ENCODE results near the gene KLF11.
"Not testable (repeated sequence)": the region's sequence is repeated elsewhere in the genome, so short reads cannot be mapped to it uniquely, and the experiment has no call there.

The KLF11 gene

DNA sequence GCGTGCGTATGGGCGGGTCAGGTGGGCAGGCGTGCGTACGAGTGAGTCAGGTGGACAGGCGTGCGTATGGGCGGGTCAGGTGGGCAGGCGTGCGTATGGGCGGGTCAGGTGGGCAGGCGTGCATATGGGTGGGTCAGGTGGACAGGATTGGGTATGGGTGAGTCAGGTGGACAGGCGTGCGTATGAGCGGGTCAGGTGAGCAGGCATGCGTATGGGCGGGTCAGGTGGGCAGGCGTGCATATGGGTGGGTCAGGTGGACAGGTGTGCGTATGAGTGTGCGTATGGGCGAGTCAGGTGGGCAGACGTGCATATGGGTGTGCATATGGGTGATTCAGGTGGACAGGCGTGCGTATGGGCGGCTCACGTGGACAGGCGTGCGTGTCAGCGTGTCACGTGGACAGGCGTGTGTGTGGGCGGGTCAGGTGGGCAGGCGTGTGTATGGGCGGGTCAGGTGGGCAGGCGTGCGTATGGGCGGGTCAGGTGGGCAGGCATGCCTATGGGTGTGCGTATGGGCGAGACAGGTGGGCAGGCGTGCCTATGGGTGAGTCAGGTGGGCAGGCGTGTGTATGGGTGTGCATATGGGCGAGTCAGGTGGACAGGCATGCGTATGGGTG lies 27.9 kb upstream of the KLF11 start:
- ATAC-seq; H3K27ac Mint-ChIP-seq; H3K36me3 Mint-ChIP-seq; H3K4me3 Mint-ChIP-seq; H3K4me1 Mint-ChIP-seq; DNase-seq (ENCODE audit: low spot score in 2 of 2); H3K9me3 Mint-ChIP-seq: not testable (repeated sequence)

DNA sequence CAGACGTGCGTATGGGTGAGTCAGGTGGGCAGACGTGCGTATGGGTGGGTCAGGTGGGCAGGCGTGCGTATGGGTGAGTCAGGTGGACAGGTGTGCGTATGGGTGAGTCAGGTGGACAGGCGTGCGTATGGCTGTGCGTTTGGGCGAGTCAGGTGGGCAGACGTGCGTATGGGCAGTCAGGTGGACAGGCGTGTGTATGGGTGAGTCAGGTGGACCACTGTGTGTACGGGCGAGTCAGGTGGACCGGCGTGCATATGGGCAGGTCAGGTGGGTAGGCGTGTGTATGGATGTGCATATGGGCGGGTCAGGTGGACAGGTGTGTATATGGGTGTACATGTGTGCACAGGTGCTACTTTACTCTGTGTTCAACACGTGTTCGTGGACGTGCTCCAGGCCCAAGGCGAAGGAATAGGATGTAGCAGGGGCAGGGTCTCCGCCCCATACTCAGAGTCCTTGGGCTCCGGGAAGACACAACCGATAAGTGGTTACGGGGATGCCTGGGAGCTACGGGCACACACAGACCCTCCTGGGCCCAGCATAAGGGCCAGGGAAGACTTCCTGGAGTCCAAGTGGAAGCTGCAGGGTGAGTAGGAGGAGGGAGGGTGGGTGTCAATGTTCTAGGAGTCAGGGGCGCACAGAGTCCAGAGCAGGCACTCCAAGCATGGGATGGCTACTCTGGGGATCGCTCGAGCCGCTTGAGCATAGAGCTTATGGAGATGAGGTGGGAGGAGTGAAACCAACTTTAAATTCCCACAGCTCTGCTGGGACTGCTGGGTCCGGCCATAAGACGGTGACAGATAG lies 27.1 kb upstream of the KLF11 start:
- ATAC-seq (peak; percentile 8), DNase-seq (ENCODE audit: low spot score in 2 of 2) (no peak)
- no peaks in the 10 kb centered on the region for H3K36me3 Mint-ChIP-seq
- no peaks in the 10 kb centered on the region for H3K9me3 Mint-ChIP-seq
- no peak overlapping the region for H3K4me3 Mint-ChIP-seq
- H3K27ac Mint-ChIP-seq, result no peak overlapping the region
- no peaks in the 10 kb centered on the region for H3K4me1 Mint-ChIP-seq

GRCh38 chr2:10016802-10017258 lies 26.5 kb upstream of the KLF11 start:
- H3K4me3 Mint-ChIP-seq, result no peak overlapping the region
- no peaks in the 10 kb centered on the region for H3K36me3 Mint-ChIP-seq

DNA sequence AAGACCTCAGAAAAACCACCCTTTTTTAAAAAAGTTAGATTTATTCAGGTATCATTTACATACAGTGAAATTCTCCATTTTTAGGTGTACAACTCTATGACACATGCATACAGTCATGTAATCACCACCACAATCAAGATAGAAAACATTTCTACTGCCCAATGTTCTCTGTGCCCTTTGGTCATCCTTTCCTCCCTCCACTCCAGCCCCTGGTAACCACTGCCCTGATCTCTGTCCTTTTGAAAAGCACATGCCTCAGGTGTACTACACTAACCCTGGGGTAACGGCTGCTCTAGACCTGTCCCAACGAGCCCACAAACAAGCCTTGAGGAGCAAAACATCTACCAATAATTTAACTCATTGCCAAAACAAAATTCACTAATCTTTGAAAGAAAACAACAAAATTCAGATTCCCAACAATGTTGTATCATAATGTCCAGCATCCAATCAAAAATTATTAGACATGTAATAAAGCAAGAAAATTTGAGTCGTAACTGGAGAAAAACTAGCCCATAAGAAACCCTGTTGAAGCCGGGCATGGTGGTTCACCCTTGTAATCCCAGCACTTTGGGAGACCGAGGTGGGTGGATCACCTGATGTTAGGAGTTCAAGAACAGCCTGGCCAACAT lies 25.9 kb upstream of the KLF11 start:
- H3K4me3 Mint-ChIP-seq, result no peak overlapping the region
- H3K9me3 Mint-ChIP-seq, result no peaks in the 10 kb centered on the region
- DNase-seq (ENCODE audit: low spot score in 2 of 2) (no peak), ATAC-seq (no peak)
- no peak overlapping the region for H3K27ac Mint-ChIP-seq
- no peaks in the 10 kb centered on the region for H3K4me1 Mint-ChIP-seq
- H3K36me3 Mint-ChIP-seq, result no peaks in the 10 kb centered on the region

More at GRCh38 chr2:10016802-10017258, 26.5 kb upstream of the KLF11 start:
- DNase-seq (ENCODE audit: low spot score in 2 of 2) (no peak), ATAC-seq (no peak)
- Mint-ChIP-seq H3K27ac (no peak overlapping the region), H3K4me1 (no peaks in the 10 kb centered on the region), H3K9me3 (no peaks in the 10 kb centered on the region)

- Mint-ChIP-seq H3K27ac (peak overlapping the region; percentile 37), H3K36me3 (no peaks in the 10 kb centered on the region), H3K4me3 (no peak overlapping the region), H3K4me1 (no peaks in the 10 kb centered on the region), H3K9me3 (no peaks in the 10 kb centered on the region)
- DNase-seq (ENCODE audit: low spot score in 2 of 2) (no peak), ATAC-seq (no peak)
These were observed 24.2 kb upstream of the KLF11 start for GRCh38 chr2:10019174-10019573.

DNA sequence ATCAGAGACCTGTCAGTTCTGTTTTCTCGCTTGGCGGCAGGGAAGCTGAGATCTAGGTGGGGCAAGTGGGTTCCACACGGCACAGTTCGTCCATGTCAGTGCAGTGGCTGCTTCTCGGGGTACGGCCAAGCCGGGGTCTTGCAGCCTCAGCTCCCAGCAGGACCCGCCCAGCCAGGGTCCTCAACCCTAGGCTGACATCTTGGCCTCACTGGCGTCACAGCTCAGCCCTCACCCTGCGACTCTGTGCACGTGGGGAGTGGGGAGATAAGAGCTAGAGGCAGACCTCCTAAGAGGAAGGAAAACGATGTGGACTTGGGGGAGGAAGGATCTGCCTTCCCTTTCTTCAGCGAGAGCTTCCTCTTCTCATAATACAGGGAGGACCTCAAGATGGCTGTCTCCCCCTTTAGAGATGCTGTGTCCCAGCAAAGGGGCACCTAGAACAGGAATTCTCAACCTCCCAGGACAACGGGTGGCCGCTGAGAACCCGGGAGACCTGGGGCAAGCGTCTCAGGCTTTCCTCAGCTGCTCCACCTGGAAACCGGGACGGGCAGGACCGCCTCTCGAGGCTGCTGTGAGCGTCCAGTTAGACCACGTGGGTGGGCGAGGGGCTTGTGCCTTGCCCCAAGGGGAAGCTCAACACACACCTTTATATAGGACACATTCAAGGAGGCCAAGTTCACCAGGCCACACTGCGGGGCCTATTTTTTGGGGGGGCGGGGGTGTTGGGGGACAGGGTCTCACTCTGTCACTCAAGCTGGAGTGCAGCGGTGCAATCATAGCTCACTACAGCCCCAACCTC lies 23.5 kb upstream of the KLF11 start:
- no peak overlapping the region for H3K4me3 Mint-ChIP-seq
- DNase-seq (ENCODE audit: low spot score in 2 of 2), result no peak
- no peak for ATAC-seq
- no peaks in the 10 kb centered on the region for H3K36me3 Mint-ChIP-seq
- no peaks in the 10 kb centered on the region for H3K4me1 Mint-ChIP-seq
- peak overlapping the region; percentile 37 for H3K27ac Mint-ChIP-seq
- no peaks in the 10 kb centered on the region for H3K9me3 Mint-ChIP-seq

GRCh38 chr2:10022041-10022421 lies 21.3 kb upstream of the KLF11 start:
- DNase-seq (ENCODE audit: low spot score in 2 of 2) (no peak), ATAC-seq (no peak)
- Mint-ChIP-seq H3K4me1 (no peaks in the 10 kb centered on the region), H3K36me3 (no peaks in the 10 kb centered on the region), H3K4me3 (no peak overlapping the region), H3K27ac (no peak overlapping the region), H3K9me3 (no peaks in the 10 kb centered on the region)

DNA sequence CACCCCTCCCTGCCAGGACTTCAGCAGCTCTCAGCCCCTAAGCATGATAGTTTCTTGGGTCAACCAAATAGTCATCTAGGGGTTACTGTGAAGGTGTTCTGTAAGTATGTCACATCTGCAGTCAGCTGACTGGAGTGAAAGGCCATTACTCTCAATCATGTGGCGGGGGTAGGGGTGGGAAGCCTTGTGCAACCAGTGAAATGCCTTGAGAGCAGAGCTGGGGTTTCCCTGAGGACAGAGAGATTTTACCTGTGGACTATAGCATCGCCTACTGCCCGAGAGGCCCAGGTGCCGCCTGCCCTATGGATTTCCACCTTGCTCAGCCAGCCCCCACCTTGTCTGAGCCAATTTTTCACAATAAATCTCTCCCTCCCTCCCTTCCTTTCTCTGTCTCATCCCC lies 20.9 kb upstream of the KLF11 start:
- ATAC-seq, result no peak
- Mint-ChIP-seq H3K4me1 (no peaks in the 10 kb centered on the region), H3K4me3 (no peak overlapping the region), H3K9me3 (no peaks in the 10 kb centered on the region), H3K36me3 (no peaks in the 10 kb centered on the region), H3K27ac (no peak overlapping the region)
- DNase-seq (ENCODE audit: low spot score in 2 of 2), result no peak

DNA sequence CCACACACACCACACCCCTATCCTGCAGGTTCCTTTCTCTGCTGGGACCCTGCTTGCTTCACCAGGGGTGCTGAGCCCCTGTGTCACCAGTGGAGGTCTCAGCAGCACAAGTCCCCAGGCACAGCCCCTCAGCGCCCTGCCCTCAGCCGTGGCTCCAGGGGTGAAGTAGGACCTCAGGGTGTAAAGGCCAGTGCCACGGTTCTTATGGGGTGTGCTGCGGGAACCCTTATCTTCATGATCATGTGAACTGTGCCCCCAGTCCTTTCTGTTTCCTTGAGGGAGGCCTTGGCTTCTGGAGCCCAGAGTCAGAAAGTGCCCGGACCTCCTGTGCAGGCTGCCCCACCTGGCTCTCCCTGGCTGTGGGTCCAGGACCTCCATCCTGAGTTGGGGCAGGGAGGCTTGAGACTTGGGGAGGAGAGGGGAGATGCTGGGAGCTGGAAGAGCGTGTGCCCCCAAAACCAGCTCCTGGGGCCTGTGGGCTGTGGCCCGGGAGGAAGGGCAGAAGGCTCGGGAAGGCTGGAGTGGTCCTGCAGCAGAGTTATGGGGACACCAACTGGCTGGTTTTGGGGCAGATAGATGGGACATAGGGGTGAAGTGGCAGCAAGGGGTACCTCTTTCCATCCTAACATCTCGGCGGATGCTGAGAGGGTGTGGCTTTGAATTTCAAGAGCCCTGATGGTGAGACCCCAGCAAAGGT lies 20.2 kb upstream of the KLF11 start:
- Mint-ChIP-seq H3K27ac (no peak overlapping the region), H3K9me3 (no peaks in the 10 kb centered on the region), H3K4me3 (no peak overlapping the region), H3K4me1 (no peaks in the 10 kb centered on the region), H3K36me3 (no peaks in the 10 kb centered on the region)
- ATAC-seq, result no peak
- DNase-seq (ENCODE audit: low spot score in 2 of 2), result no peak

DNA sequence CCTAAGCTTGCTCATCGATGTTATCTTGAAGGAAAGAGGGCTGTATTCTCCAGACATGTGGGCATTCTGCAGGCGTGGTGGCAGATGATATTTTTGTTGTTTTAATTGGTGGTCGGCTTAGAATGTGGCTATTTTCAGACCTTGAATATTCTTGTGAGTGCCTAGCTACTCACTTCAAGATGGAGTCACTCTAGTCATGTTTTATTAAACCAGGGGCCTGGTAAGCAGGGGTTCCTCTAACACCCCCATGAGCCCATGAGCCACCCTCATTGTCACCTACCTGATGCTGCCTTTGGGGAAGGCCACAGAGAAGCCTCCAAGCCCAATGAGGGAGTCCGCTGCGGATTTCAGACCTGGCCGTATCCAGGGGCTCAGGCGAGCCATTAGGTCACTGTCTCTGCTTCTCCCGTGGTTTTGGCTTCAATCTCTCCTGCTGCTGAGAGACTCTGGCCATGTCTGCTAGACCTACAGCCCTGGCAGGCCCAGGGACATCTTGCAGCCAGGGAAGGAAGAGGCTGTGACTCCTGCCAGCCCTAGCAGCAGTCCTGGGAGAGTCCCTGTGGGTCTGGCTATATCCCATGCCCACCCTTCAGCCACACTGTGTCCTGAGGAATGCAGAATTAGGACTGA lies 16.3 kb upstream of the KLF11 start:
- Mint-ChIP-seq H3K36me3 (no peaks in the 10 kb centered on the region), H3K4me1 (peaks cover 22% of the 10 kb centered on the region), H3K4me3 (no peak overlapping the region), H3K9me3 (no peaks in the 10 kb centered on the region), H3K27ac (no peak overlapping the region)
- DNase-seq (ENCODE audit: low spot score in 2 of 2) (no peak), ATAC-seq (no peak)

DNA sequence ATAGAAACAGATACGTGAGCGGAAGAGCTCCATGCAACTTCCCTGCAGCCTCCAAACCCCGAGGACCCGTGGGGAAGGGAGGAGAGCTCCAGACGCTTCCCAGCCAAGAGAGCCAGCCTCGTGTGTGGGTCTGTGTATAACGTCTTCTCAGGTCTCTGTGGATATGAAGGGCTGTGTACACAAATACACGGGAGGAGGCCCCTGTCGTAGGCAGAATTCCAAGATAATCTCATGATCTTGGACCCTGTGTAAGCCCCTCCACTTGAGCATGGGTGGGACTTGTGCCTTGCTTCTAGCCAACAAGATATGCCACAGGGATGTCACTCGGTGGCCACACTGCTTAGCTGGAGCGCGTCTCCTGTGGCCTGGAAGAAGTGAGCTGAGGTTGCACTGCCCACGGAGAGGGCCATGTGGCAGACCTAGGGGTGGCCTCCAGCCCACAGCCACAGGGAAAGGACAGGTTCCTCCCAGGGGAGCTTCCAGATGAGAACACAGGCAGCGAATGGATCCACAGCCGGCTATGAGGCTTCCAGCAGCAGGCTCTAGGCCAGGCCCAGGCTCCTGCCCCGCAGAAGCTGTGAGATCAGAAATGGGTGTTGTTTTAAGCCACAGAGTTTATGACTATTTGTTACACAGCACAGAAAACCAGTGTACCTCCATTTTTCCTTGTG lies 15.6 kb upstream of the KLF11 start:
- Mint-ChIP-seq H3K4me3 (no peak overlapping the region), H3K9me3 (no peaks in the 10 kb centered on the region), H3K4me1 (peaks cover 22% of the 10 kb centered on the region), H3K36me3 (no peaks in the 10 kb centered on the region), H3K27ac (no peak overlapping the region)
- DNase-seq (ENCODE audit: low spot score in 2 of 2) (no peak), ATAC-seq (no peak)

- Mint-ChIP-seq H3K4me3 (peak overlapping the region; percentile 74), H3K27ac (peak overlapping the region; percentile 93), H3K4me1 (peaks cover 22% of the 10 kb centered on the region), H3K9me3 (no peaks in the 10 kb centered on the region), H3K36me3 (no peaks in the 10 kb centered on the region)
- no peak for ATAC-seq
- DNase-seq (ENCODE audit: low spot score in 2 of 2), result no peak
These were observed 14.9 kb upstream of the KLF11 start for GRCh38 chr2:10028407-10028987.

DNA sequence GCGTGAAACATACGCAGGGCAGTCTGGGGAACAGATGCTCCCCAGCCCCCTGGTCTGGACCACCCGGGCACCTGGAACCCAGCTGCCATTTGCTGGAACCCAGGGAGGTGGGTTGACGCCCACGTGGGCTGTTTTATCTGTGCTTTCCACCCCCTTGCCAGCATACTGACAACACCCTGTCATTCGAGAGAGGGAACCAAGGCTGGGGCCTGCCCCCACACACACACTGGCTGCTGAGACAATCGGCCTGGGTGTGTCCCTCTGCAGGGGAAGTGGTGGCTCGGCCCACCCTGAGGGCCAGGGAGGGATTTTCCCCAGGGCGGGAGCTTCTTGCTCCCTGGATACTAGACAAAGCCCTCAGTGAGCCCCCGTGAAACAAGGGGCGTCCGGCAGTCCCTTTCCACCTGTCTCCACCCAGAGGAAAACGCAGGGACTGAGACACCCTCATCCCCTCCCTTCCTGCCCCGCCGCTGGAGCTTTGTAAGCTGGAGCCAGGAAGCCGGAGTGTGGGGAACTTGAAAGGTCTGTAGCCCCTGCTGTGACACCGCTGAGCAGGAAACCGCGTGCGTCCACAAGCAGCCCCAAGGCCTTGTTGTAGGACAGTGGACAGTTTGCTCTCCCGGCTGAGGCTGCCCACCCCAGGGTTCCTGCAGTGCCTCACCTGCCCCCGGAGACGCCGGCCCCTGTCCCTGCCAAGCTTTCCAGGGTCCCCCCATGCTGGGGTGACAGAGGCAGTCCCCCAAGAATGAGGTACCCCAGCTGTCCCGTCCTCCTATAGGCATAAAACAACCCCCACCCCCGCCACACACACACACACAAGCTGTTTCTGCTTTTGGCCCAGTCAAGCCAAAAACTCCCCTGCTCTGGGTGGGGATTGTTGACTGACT lies 14.1 kb upstream of the KLF11 start:
- no peaks in the 10 kb centered on the region for H3K9me3 Mint-ChIP-seq
- DNase-seq (ENCODE audit: low spot score in 2 of 2) (peak; percentile 39 to 76), ATAC-seq (peak; percentile 95)
- no peaks in the 10 kb centered on the region for H3K36me3 Mint-ChIP-seq
- peak overlapping the region; percentile 93 for H3K27ac Mint-ChIP-seq
- H3K4me3 Mint-ChIP-seq, result peak overlapping the region; percentile 74
- peaks cover 24% of the 10 kb centered on the region for H3K4me1 Mint-ChIP-seq
